Body of pancreas (tissue), 4 donors: ENCODE measurements around the gene PTHLH.

Experiments used
- CTCF ChIP-seq, 7 experiments: fragments of 450-650 bp in 4 of 7; fragments of 200-600 bp in 3 of 7; sonication (generic) in 3 of 7; IDR thresholded peaks; one replicate each; pipeline ENCODE4 v1.5.1; 2016 to 2019; ENCODE audit warnings: antibody characterized with exemption in 7 of 7
- POLR2A ChIP-seq, 3 donors: fragments of 450-650 bp; IDR thresholded peaks; one replicate each; pipeline ENCODE4 v1.6.1; 2016; ENCODE audit warnings: antibody characterized with exemption in 3 of 3, mild to moderate bottlenecking in 2 of 3

DNA sequence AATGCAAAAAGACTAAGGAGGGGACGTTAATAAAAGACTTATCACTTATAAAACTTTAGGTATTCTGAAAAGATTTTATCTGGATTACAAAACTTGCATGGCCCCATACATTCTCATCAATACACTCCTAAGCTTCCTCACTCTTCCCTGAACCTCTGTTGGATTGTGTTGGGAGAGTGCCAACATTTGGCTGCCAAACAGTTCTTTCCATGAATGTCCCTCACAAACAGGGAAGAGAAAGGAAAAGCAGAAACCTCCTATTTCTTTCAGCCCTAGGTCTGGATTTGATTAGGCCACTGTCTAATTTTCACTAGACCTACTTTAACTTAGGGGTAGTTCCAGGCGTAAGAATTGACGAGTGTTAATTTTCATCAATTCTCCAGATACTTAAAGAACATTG, 11.7 kb downstream of the PTHLH start:
- no peak for TF ChIP-seq POLR2A (IDR thresholded peaks at IDR 0.05)
- no peak for TF ChIP-seq CTCF (IDR thresholded peaks at IDR 0.05)
